ENCODE data around the gene KDM8.

GRCh38 chr16:27231692-27232060, 28.4 kb downstream of the KDM8 start:
- TF ChIP-seq CTCF (IDR thresholded peaks at IDR 0.05) (no peak), POLR2A (IDR thresholded peaks at IDR 0.05) (no peak)

Measured in adrenal gland (tissue), 5 donors.